ENCODE results near the gene DMGDH. TPM values are rescaled to one million over a fixed set of nuclear protein-coding genes. Genes with fewer than 3 reads are reported as not detected.

Gene DMGDH
- total RNA-seq, 1 donor from 2014 or later: 11.6 TPM

DNA sequence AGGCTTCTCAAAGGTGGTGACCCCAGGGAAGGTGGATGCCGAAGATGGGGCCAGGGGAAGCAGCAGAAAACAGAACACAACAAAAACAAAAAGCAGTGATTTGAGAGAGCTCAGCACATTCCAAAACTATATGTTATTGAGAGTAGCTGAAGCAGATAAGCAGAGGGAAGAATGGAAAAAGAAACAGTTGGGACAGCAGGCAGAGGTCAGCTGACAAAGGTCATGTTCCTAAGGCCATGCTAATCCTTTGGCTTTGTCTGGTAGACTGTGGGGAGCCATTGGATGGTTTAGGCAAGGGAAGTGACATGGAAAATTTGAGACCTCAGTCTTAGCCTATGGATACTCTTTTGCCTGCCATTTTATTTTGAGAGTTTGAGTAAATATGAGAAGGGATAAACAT is 14.5 kb downstream of the DMGDH start:
- H3K36me3 ChIP-seq (ENCODE audit: control insufficient read depth, insufficient read depth, low read length): no peaks in the 10 kb centered on the region
- peaks cover 3% of the 10 kb centered on the region for H3K27me3 ChIP-seq (ENCODE audit: control insufficient read depth, insufficient read depth, low read length)
- peak; percentile 40 for FAIRE-seq

GRCh38 chr5:79053321-79053720 is 16.2 kb downstream of the DMGDH start:
- TF ChIP-seq, protein P1, sequence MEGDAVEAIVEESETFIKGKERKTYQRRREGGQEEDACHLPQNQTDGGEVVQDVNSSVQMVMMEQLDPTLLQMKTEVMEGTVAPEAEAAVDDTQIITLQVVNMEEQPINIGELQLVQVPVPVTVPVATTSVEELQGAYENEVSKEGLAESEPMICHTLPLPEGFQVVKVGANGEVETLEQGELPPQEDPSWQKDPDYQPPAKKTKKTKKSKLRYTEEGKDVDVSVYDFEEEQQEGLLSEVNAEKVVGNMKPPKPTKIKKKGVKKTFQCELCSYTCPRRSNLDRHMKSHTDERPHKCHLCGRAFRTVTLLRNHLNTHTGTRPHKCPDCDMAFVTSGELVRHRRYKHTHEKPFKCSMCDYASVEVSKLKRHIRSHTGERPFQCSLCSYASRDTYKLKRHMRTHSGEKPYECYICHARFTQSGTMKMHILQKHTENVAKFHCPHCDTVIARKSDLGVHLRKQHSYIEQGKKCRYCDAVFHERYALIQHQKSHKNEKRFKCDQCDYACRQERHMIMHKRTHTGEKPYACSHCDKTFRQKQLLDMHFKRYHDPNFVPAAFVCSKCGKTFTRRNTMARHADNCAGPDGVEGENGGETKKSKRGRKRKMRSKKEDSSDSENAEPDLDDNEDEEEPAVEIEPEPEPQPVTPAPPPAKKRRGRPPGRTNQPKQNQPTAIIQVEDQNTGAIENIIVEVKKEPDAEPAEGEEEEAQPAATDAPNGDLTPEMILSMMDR (IDR thresholded peaks at IDR 0.05; ENCODE audit: insufficient read depth, low read length, severe bottlenecking): no peak
- DNase-seq (ENCODE audit: low read depth) (no peak), FAIRE-seq (no peak)
- Histone ChIP-seq H3K4me3 (ENCODE audit: low read depth, low read length) (no peak overlapping the region), H3K27me3 (ENCODE audit: control insufficient read depth, insufficient read depth, low read length) (peaks cover 4% of the 10 kb centered on the region), H3K36me3 (ENCODE audit: control insufficient read depth, insufficient read depth, low read length) (no peaks in the 10 kb centered on the region)

More for the DNA sequence above, 14.5 kb downstream of the DMGDH start:
- DNase-seq (ENCODE audit: low read depth): no peak
- H3K4me3 ChIP-seq (ENCODE audit: low read depth, low read length): no peak overlapping the region
- TF ChIP-seq, protein P1 (IDR thresholded peaks at IDR 0.05; ENCODE audit: insufficient read depth, low read length, severe bottlenecking): no peak

DNA sequence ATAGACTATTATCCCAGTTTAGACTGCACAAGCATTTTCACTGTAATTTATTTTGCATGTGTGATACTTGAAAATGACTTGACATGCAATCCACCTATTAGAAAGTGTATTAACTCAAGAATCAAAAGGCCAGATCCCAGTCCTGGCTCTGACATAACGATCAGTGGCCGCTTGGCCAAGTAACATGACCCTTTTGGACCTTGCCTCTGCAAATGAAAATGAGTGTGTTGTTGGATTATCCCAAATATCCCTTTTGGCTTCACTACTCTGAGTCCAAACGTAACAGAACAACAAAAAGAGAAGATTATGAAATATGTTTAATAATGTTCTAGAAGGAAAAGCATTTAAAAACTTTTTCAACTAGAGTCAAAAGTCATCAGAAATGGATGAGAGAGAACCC is 19.0 kb downstream of the DMGDH start:
- peaks cover 4% of the 10 kb centered on the region for H3K27me3 ChIP-seq (ENCODE audit: control insufficient read depth, insufficient read depth, low read length)
- H3K4me3 ChIP-seq (ENCODE audit: low read depth, low read length): no peak overlapping the region
- no peak for FAIRE-seq
- TF ChIP-seq, protein P1 (IDR thresholded peaks at IDR 0.05; ENCODE audit: insufficient read depth, low read length, severe bottlenecking): no peak
- no peaks in the 10 kb centered on the region for H3K36me3 ChIP-seq (ENCODE audit: control insufficient read depth, insufficient read depth, low read length)
- no peak for DNase-seq (ENCODE audit: low read depth)

- no peak for FAIRE-seq
- TF ChIP-seq, protein P1 (IDR thresholded peaks at IDR 0.05; ENCODE audit: insufficient read depth, low read length, severe bottlenecking): no peak
- H3K4me3 ChIP-seq (ENCODE audit: low read depth, low read length): no peak overlapping the region
- H3K27me3 ChIP-seq (ENCODE audit: control insufficient read depth, insufficient read depth, low read length): peaks cover 2% of the 10 kb centered on the region
- H3K36me3 ChIP-seq (ENCODE audit: control insufficient read depth, insufficient read depth, low read length): no peaks in the 10 kb centered on the region
- no peak for DNase-seq (ENCODE audit: low read depth)
Measured at GRCh38 chr5:79048437-79048836, 21.0 kb downstream of the DMGDH start.

GRCh38 chr5:79047199-79047598 is 22.3 kb downstream of the DMGDH start:
- Histone ChIP-seq H3K4me3 (ENCODE audit: low read depth, low read length) (no peak overlapping the region), H3K36me3 (ENCODE audit: control insufficient read depth, insufficient read depth, low read length) (no peaks in the 10 kb centered on the region), H3K27me3 (ENCODE audit: control insufficient read depth, insufficient read depth, low read length) (peaks cover 2% of the 10 kb centered on the region)
- TF ChIP-seq, protein P1 (IDR thresholded peaks at IDR 0.05; ENCODE audit: insufficient read depth, low read length, severe bottlenecking): no peak
- no peak for FAIRE-seq
- no peak for DNase-seq (ENCODE audit: low read depth)

DNA sequence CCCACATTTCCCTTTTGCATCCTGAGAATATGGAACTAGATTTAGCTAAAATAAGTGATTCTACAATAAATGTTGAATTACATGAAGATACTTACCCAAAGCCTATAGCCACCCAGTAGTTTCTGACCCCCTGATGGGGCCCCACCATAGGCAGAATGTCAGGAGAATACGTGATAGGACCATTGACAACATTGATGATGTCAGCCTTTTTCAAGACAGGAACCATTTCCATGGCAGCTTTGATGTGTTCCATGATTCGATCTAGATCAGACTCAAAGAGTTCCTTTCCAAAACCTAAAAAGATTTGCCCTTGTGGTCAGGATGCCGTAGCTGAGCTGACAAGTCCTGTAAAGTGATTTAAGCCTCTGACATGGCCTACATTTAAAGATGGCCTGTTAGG is 27.3 kb downstream of the DMGDH start:
- no peaks in the 10 kb centered on the region for H3K36me3 ChIP-seq (ENCODE audit: control insufficient read depth, insufficient read depth, low read length)
- H3K27me3 ChIP-seq (ENCODE audit: control insufficient read depth, insufficient read depth, low read length): no peaks in the 10 kb centered on the region
- FAIRE-seq: no peak
- H3K4me3 ChIP-seq (ENCODE audit: low read depth, low read length): no peak overlapping the region
- no peak for DNase-seq (ENCODE audit: low read depth)
- TF ChIP-seq, protein P1 (IDR thresholded peaks at IDR 0.05; ENCODE audit: insufficient read depth, low read length, severe bottlenecking): no peak
